Stimulated activated CD8-positive, alpha-beta memory T cell treated with anti-CD3 and anti-CD28 coated beads, Interleukin-12 subunit alpha, Interleukin-12 subunit beta, amount 100 ng/mL, for 1 hour (primary cell): ENCODE data around the gene SUGP1.

Experiments
- DNase-seq: peaks from one replicate; pipeline ENCODE4 v3.0.0-alpha.2; 2020; ENCODE audit warnings: low read depth

SUGP1 gene

DNA sequence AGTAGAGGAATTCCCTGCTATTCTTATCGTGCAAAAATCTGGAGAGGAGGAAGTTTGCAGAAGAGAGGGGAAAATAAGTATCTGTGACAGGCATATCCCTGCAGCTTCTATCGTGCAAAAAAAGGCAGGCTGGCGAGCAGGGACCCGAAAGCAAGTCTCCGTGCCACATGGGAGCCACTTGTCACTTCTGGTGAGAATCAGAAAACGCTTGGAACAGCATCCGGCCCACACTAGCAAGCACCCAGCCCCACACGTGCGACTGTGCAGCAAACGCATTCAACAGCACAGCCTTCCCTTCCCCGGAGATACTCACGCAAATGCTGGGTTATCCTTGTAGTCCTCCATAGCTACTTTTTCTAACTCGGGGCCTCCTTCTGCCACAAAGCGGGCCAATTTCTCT, 16.9 kb downstream of the SUGP1 start:
- DNase-seq: no peak

GRCh38 chr19:19300613-19301012, 19.7 kb downstream of the SUGP1 start:
- no peak for DNase-seq

DNA sequence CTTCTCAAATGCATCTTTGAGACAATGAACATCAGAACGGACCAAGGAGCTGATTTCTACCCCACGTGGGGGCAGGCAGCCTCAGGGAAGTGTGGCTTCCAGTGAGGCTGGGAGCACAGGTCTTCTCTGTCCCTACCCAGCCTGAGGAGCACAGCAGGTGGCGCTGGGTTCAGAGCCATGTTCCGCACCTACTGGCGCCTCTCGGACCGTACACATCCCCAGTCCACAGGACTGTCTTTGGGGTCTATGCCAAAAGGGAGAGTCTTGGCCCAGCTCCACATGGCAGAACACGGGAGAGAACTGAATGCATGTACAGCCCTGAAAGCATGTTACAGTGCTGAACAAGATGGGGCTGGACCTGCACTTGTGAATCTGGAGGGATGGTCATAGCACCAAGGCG, 22.6 kb downstream of the SUGP1 start:
- no peak for DNase-seq

DNA sequence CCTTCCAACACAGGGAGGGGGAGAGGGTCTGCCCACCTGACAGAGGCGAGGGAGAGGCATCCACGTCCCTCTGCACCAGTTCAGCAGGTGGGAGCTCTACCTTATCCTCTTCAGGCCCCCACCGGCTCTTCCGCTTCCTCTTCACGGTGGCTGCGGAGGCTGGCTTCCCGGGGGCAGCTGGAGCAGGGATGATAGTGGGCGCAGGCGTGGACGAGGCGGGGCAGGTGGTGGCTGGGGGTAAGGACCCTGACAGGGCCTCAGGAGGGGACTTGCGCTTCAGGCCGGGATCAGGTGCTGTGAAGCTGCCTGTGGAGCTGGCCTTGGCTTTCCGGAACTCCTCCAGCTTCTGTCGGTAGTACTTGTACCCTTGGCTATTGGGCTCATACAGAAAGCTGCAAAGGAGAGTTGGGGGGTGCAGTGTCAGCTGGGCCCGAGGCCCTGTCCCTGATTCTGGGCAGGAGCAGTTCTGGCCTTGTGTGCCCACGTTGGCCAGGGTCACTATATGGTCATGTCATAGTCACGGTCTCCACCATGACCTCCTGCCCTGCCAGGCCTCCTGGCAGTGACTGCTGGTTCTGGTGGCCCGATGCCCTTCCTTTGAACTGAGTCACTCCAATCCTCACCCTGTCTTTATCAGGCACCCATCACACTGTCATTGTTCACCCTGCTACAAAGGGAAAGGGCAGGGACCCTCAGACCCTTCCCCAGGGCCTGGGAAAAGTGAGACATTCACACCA, 23.2 kb downstream of the SUGP1 start:
- DNase-seq: no peak

GRCh38 chr19:19294914-19295313, 25.4 kb downstream of the SUGP1 start:
- no peak for DNase-seq

DNA sequence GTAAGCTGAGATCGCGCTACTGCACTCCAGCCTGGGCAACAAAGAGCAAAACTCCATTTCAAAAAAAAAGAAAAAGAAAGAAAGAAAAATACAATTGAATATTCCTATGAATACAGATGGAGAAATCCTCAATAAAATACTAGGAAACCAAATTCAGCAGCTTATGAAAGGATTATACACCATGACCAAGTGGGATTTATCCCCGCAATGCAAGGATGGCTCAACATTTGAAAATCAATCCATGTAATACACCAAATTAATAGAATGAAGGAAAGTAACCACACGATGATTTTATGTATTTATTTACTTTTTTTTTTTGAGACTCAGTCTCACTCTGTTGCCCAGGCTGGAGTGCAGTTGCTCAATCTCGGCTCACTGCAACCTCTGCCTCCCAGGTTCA, 27.7 kb downstream of the SUGP1 start:
- no peak for DNase-seq

DNA sequence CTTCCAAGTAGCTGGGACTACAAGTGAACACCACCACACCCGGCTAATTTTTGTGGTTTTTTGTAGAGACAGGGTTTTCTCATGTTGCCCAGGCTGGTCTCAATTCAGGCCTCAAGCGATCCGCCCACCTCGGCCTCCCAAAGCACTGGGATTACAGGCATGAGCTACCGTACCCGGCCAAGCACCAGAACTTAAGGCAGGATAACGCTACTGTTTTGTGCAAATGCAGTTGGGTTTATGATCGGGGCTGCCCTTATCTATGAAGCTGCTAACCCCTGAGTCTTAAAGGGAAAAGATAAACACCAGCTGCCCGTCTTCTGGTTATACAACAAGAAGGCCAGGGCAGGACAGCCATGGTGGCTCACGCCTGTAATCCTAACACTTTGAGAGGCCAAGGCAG, 34.6 kb downstream of the SUGP1 start:
- DNase-seq: no peak

DNA sequence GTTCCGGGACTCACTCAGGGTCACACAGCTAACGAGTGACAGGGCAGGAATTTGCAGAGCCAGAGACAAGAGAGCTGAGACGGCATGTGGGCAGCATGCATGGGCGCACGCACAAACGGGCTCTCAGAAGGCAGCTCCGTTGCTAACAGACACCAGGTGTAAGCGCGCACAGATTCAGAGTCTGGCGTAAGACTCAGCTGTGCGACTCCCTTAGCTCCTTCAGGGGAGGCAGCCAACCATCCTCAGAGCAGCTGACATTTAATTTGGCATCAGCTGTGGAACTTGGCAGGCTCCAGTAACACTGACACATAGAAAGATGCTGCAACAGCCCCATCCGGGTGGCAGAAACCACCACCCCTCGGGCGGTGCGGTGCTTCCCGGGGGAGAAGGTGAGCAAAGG, 39.7 kb downstream of the SUGP1 start:
- DNase-seq: no peak

DNA sequence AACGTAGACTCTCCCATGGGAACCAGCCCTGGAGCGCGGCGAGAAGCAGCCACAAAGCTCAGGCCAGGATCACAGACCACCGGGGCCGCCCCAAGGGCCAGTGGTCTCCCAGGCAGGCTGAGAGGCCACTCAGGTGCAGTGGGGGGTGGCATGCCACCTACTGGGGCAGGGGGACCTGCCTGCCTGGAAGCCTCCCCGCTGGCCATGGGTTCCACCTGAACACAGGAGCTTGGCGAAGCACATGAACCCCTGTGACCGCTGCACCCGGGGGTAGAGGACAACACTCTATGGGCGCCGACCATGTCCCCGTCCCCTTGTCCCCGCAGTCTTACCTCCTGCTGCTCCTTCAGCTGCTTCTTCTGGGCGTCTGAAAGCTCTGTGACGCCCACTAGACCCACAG, 40.5 kb downstream of the SUGP1 start:
- DNase-seq: no peak

GRCh38 chr19:19279062-19279612, 41.2 kb downstream of the SUGP1 start:
- no peak for DNase-seq

GRCh38 chr19:19278315-19278714, 42.0 kb downstream of the SUGP1 start:
- DNase-seq: no peak

GRCh38 chr19:19276851-19277250, 43.5 kb downstream of the SUGP1 start:
- DNase-seq: no peak

- DNase-seq: no peak
These were observed 43.9 kb downstream of the SUGP1 start for GRCh38 chr19:19276386-19276785.

DNA sequence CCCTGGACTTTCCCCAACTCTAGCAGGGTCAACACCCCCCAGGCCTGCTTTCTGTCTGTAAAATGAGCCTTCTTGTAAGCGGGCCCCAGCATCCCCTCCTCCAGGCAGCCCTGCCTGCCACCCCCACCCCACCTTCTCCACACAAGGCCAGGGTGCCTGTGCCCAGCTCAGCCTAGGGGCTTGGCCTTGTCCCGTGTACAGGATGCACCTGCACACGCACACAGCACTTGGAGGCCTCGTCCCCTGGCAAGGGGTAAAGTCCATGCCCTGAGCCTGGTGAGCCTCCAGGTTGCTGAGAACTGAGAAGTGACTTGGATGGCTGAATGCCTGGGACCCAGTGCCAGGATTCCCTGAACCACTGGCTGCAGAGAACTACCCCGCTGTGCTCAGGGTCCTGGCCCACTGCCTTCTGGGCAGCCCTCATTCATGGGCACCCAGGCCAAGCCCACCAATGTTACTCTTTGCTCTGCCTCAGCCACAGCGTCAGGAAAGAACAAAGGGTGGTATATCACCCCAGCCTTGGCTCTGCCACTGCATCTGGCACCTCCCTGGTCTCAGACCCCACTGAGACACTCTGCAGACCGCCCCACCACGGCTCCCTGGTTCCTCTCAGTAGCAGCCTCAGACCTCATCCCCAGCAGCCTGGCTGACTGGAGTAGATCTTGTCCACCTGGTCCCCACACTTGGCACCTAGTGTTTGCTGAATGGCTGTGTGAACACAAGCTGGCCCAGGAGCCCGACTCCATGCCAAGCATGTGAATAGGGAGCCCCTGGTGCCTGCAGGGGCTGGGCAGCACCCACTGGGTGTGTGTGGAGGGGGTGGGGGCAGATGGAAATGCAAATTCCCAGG, 45.4 kb downstream of the SUGP1 start:
- no peak for DNase-seq

DNA sequence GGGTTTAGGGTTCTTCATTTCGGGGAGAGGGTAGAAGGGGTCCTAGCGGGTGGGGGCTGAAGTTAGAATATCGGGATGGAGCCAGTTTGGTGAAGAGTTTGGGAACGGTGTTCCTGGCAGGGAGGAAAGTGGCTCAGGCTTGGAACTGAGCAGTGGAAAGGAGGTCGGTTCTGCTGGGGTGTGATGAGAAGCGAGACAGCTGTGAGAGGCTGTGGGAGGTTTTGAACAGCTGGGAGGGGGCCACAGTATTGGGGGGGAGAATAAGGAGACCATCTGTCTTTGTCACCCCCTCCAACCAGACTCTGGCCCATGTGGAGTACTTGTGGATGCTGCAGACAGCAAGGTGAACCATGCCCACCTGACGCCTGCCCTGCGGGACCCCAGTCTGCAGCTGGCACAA, 46.2 kb downstream of the SUGP1 start:
- no peak for DNase-seq

GRCh38 chr19:19271828-19272599, 48.3 kb downstream of the SUGP1 start:
- no peak for DNase-seq

- DNase-seq: no peak
These were observed 49.3 kb downstream of the SUGP1 start for GRCh38 chr19:19270749-19271571.

DNA sequence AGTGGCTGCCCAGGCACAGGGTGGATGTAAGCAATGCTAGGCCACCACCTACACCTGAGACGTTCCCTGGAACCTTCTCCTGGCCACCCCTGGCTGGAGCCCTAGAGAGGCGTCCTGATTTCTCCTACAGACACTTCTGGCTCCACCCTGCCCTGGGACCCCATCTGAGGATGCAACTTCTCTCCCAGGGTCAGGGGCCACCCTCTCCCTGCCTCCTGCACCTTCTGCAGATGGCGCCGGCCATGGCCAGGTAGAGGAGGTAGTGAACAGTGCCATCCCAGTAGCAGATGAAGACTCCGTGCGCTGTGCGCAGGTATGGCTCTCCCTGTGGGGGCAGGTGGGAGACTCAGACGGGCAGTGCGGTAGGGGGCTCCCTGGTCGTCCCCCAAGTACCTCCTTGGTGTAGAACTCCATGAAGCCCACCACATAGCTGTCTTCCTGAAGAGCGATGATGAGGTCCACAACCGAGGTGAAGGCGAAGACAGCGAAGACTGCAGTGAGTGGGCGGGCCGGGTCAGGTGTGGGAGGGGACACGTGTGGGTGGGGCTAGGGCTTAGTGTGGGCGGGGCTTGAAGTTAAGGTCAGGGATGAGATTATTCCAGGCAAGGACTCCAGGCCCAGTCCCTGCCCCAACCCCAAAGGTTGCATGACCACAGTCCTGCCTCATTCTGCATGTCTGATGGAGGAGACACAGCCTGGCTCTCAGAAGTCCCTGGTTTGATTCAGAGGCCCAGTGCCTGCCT, 50.2 kb downstream of the SUGP1 start:
- no peak for DNase-seq

DNA sequence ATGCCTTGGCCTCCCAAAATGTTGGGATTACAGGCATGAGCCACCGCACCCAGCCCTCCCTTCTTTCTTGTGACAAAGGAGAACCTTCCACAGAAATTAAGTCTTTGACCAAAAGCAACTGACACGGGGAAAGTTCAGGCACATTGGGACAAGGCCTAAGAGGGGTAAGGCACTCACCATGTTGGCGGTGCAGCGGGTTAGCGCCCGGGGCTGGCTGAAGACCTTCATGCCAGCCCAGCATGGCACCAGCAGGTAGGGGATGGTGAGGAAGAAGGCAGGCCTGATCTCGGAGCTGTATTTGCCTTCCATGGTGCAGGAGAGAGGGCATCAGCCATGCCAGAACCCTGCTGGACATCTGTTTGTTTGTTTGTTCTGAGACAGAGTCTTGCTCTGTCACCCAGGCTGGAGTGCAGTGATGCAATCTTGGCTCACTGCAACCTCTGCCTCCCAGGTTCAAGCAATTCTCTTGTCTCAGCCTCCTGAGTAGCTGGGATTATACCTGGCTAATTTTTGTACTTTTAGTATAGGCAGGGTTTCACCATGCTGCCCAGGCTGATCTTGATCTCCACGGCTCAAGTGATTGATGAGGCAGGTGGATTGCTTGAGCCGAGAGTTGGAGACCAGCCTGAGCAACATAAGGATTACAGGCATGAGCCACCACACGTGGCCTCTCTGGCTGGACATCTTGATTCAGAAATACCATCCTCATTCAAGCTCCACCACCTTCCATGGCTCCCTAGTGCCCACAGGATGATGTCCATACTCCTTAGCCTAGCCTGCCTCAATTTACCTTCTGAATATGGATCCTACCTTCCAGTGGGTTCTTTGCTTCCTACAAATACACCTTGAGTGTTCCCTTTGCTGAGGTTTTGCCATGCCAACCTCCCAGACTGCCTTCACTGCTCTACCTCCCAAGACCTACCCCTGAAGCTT, 51.6 kb downstream of the SUGP1 start:
- no peak for DNase-seq

DNA sequence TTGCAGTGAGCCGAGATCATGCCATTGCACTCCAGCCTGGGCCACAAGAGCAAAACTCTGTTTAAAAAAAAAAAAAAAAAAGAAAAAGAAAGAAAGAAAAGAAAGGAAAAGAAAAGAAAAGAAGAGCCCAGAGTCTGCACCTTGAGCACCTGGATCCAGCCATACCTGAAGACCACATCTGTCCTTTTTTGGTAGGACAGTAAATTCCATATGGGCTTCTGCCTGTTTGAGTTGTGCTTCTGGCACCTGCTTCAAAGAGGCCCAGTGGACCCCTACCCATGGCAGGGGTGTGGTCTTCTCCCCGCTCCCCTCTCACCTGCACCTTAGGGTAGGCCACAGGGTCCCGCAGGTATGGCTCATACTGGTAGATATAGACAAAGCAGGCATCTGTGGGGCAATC, 53.0 kb downstream of the SUGP1 start:
- no peak for DNase-seq
